Loucy (cell line): Measurements from ENCODE around the gene GLIPR1.

ENCODE experiments used
- H2AFZ ChIP-seq: fragments of 200-600 bp; sonication (generic); 2 replicates; pipeline ENCODE4 v1.6.0; 2016; ENCODE audit warnings: antibody characterized with exemption, mild to moderate bottlenecking, low read length, moderate library complexity
- H3F3A ChIP-seq: fragments of 200-600 bp; 2 replicates; pipeline ENCODE4 v1.6.0; 2016; ENCODE audit warnings: antibody characterized with exemption, low read depth, mild to moderate bottlenecking
- H3K27me3 ChIP-seq: fragments of 200-600 bp; sonication (generic); 2 replicates; pipeline ENCODE4 v1.6.1; 2014; ENCODE audit warnings: low read length, mild to moderate bottlenecking; ENCODE audit not compliant: insufficient read depth, poor library complexity, severe bottlenecking
- H3K36me3 ChIP-seq: fragments of 200-600 bp; sonication (generic); 2 replicates; pipeline ENCODE4 v1.6.1; 2016; ENCODE audit warnings: low read length; ENCODE audit not compliant: insufficient read depth
- H3K4me1 ChIP-seq: fragments of 200-600 bp; sonication (generic); 2 replicates; pipeline ENCODE4 v1.5.1; 2014; ENCODE audit warnings: low read length, mild to moderate bottlenecking; ENCODE audit not compliant: insufficient read depth, poor library complexity, severe bottlenecking
- H3K4me2 ChIP-seq: fragments of 200-600 bp; sonication (generic); 2 replicates; pipeline ENCODE4 v1.6.0; 2014; ENCODE audit warnings: antibody characterized with exemption, low read length, low read depth, mild to moderate bottlenecking; ENCODE audit not compliant: poor library complexity, severe bottlenecking
- H3K4me3 ChIP-seq: fragments of 200-600 bp; sonication (generic); 2 replicates; pipeline ENCODE4 v1.5.1; 2014; ENCODE audit warnings: low read length, mild to moderate bottlenecking, mixed read lengths; ENCODE audit not compliant: poor library complexity, severe bottlenecking
- H3K79me2 ChIP-seq: fragments of 200-600 bp; sonication (generic); 2 replicates; pipeline ENCODE4 v1.6.1; 2014; ENCODE audit warnings: low read length; ENCODE audit not compliant: insufficient read depth
- H3K9ac ChIP-seq: fragments of 200-600 bp; sonication (generic); 2 replicates; pipeline ENCODE4 v1.6.0; 2014; ENCODE audit warnings: mild to moderate bottlenecking, low read depth, low read length, moderate library complexity; ENCODE audit not compliant: poor library complexity, severe bottlenecking
- H3K9me2 ChIP-seq: fragments of 200-600 bp; sonication (generic); replicated peaks from 2 replicates; pipeline ENCODE4 v1.6.1; 2016; ENCODE audit warnings: low read depth, low read length, mixed read lengths
- H3K9me3 ChIP-seq: fragments of 200-600 bp; sonication (generic); 2 replicates; pipeline ENCODE4 v1.6.1; 2014; ENCODE audit warnings: mild to moderate bottlenecking, antibody characterized with exemption, low read length, low read depth; ENCODE audit not compliant: insufficient read depth
- H4K20me1 ChIP-seq: fragments of 200-600 bp; sonication (generic); 2 replicates; pipeline ENCODE4 v1.6.0; 2014; ENCODE audit warnings: antibody characterized with exemption, low read length, mild to moderate bottlenecking; ENCODE audit not compliant: insufficient read depth, poor library complexity, severe bottlenecking
- CTCF ChIP-seq: fragments of 200-600 bp; sonication (generic); conservative IDR thresholded peaks from 2 replicates; pipeline ENCODE4 v1.5.1; 2014; ENCODE audit warnings: mild to moderate bottlenecking, antibody characterized with exemption, low read length
- EZH2phosphoT487 ChIP-seq: fragments of 200-600 bp; IDR thresholded peaks from 2 replicates; pipeline ENCODE4 v1.6.1; 2018; ENCODE audit warnings: antibody characterized with exemption, mild to moderate bottlenecking, moderate library complexity, borderline replicate concordance

GLIPR1 gene

GRCh38 chr12:75471902-75472890 lies 8.4 kb upstream of the GLIPR1 start:
- TF ChIP-seq CTCF (no peak), EZH2phosphoT487 (no peak)
- no peaks in the 10 kb centered on the region for H4K20me1 ChIP-seq
- H3K27me3 ChIP-seq, result no peaks in the 10 kb centered on the region
- H3F3A ChIP-seq, result no peaks in the 10 kb centered on the region
- peak overlapping the region; percentile 74 for H2AFZ ChIP-seq
- no peaks in the 10 kb centered on the region for H3K36me3 ChIP-seq
- no peaks in the 10 kb centered on the region for H3K9me2 ChIP-seq
- H3K4me2 ChIP-seq, result peak overlapping the region; percentile 1
- H3K4me3 ChIP-seq, result no peak overlapping the region
- peak overlapping the region; percentile 33 for H3K9ac ChIP-seq
- H3K79me2 ChIP-seq, result no peaks in the 10 kb centered on the region
- peaks cover 6% of the 10 kb centered on the region for H3K4me1 ChIP-seq
- H3K9me3 ChIP-seq, result no peaks in the 10 kb centered on the region

- H2AFZ ChIP-seq, result peak overlapping the region; percentile 42; the same call in 1 of the 2 replicates
- no peaks in the 10 kb centered on the region for H3K9me2 ChIP-seq
- TF ChIP-seq CTCF (no peak), EZH2phosphoT487 (no peak)
- no peak overlapping the region for H3K4me2 ChIP-seq
- no peak overlapping the region for H3K9ac ChIP-seq
- H3K36me3 ChIP-seq, result no peaks in the 10 kb centered on the region
- H3K9me3 ChIP-seq, result no peaks in the 10 kb centered on the region
- no peaks in the 10 kb centered on the region for H3K27me3 ChIP-seq
- H4K20me1 ChIP-seq, result no peaks in the 10 kb centered on the region
- peaks cover 6% of the 10 kb centered on the region for H3K4me1 ChIP-seq
- H3K79me2 ChIP-seq, result no peaks in the 10 kb centered on the region
- H3K4me3 ChIP-seq, result no peak overlapping the region
- no peaks in the 10 kb centered on the region for H3F3A ChIP-seq
These were observed 6.4 kb upstream of the GLIPR1 start for GRCh38 chr12:75474116-75474515.

GRCh38 chr12:75476071-75476470 lies 4.5 kb upstream of the GLIPR1 start:
- TF ChIP-seq EZH2phosphoT487, result no peak
- TF ChIP-seq CTCF, result no peak
- no peaks in the 10 kb centered on the region for H3K36me3 ChIP-seq
- H3K9me3 ChIP-seq, result no peaks in the 10 kb centered on the region
- no peak overlapping the region for H2AFZ ChIP-seq
- no peak overlapping the region for H3K4me3 ChIP-seq
- H3K4me1 ChIP-seq, result peaks cover 16% of the 10 kb centered on the region
- no peaks in the 10 kb centered on the region for H3K27me3 ChIP-seq
- H3F3A ChIP-seq, result no peaks in the 10 kb centered on the region
- H3K9me2 ChIP-seq, result no peaks in the 10 kb centered on the region
- H3K79me2 ChIP-seq, result no peaks in the 10 kb centered on the region
- H4K20me1 ChIP-seq, result no peaks in the 10 kb centered on the region
- H3K4me2 ChIP-seq, result no peak overlapping the region
- H3K9ac ChIP-seq, result no peak overlapping the region
